Renal cortical epithelial cell (primary cell): Measurements from ENCODE around the gene GIMD1. TPM values are rescaled to one million over a fixed set of nuclear protein-coding genes. Genes with fewer than 3 reads are reported as not detected.
A peak's percentile ranks its signal among the peaks of the same experiment; 100 is the strongest.

Source experiments
- DNase-seq: peaks from one replicate; pipeline ENCODE4 v3.0.0-alpha.2; 2011; ENCODE audit warnings: low read depth
- total RNA-seq: library from RNA; depleted of rRNA; stranded (reverse); fragments of >200 nt; gene quantifications from 2 replicates; pipeline ENCODE4 v1.2.3, GENCODE V29; 2014

The GIMD1 gene
- total RNA-seq, 1 donor from 2014 or later, result not detected

DNA sequence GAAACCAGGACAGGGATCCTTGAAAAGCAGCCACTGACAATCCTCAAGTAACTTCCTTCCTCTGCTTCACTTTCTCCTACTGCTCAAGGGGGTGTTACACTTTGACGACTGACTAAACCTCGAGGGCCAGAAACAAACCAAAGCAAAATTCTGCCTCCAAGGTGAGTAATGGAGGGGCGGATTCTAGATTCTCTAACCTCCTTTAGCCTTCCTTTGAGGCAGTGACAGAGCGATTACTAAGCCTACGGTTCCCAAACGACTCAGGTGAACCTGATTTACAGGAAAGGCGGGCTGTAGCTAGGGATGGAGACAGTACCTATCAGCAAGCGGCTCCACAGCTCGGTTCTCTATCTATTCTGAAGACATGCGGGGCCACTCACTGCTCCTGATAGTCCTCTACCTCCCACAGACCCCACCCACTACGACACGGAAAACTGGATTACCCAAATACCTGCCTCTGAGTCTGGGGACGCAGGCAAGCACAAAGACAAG is 53.1 kb downstream of the GIMD1 start:
- DNase-seq, result peak; percentile 68

- DNase-seq, result no peak
Measured at GRCh38 chr4:106314960-106315359, 53.6 kb downstream of the GIMD1 start.

DNA sequence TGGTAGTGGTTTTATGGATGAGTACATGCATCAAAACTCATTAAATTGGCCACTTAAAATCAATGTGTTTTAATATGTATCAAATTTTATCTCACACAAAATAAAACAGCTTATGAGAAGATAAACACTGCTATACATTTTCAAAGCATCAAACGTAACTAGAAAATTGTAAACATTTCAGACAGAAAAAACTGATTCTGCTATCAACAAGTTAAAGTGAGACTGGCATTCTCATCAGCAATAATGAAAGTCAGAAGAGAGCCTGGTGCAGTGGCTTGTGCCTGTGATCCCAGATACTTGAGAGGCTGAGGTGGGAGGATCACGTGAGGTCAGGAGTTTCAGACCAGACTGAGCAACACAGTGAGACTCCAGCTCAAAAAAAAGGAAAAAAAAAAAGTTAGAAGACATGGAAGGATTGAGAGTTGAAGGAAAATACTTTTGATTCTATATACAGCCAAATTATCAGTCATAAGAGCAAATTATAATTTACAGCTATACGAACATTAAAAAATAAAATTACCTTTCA is 55.5 kb downstream of the GIMD1 start:
- DNase-seq, result no peak

- DNase-seq, result no peak
Measured at GRCh38 chr4:106312377-106312776, 56.2 kb downstream of the GIMD1 start.

Other genes starting within 250 kb of the GIMD1 start
- 19.4 and 79.6 TPM in 2 replicates for gene TBCK, start 52.6 kb downstream of the GIMD1 start, total RNA-seq
- 36.2 and 41.8 TPM in 2 replicates for gene AIMP1, start 52.2 kb downstream of the GIMD1 start, total RNA-seq